NT2/D1 (cell line): ENCODE data around the gene C20orf202.

ENCODE experiments used
- SUZ12 ChIP-seq: IDR thresholded peaks from 2 replicates; pipeline ENCODE4 v1.6.1; 2011; ENCODE audit not compliant: insufficient read length, insufficient read depth; ENCODE audit errors: extremely low read depth
- YY1 ChIP-seq: IDR thresholded peaks from 2 replicates; pipeline ENCODE4 v1.6.1; 2011; ENCODE audit not compliant: insufficient read length, insufficient read depth
- ZNF274 ChIP-seq: IDR thresholded peaks from 2 replicates; pipeline ENCODE4 v1.6.1; 2011; ENCODE audit warnings: mild to moderate bottlenecking, low read depth, low read length

GRCh38 chr20:1171461-1172093 is 31.7 kb upstream of the C20orf202 start:
- no peak for TF ChIP-seq SUZ12
- TF ChIP-seq ZNF274 = no peak
- TF ChIP-seq YY1 = no peak
